T-helper 2 cell (primary cell): ENCODE measurements around the gene INO80D.
"Not testable (repeated sequence)": the region's sequence is repeated elsewhere in the genome, so short reads cannot be mapped to it uniquely, and the experiment has no call there.

Experiments
- DNase-seq, 5 experiments: peaks; one replicate each; pipeline versions ENCODE4 v3.0.0 to v3.0.0-alpha.2; 2012 to 2022

The INO80D gene

GRCh38 chr2:206084439-206084869 lies 1.5 kb downstream of the INO80D start:
- DNase-seq, result peak in 1 of 5 experiments; percentile 44

- DNase-seq, result peak in 2 of 5 experiments; percentile 2 to 66
Observed at GRCh38 chr2:206083602-206084438, 2.2 kb downstream of the INO80D start.

GRCh38 chr2:206082298-206082843 lies 3.6 kb downstream of the INO80D start:
- no peak for DNase-seq

GRCh38 chr2:206080927-206081326 lies 5.0 kb downstream of the INO80D start:
- DNase-seq, result no peak

DNA sequence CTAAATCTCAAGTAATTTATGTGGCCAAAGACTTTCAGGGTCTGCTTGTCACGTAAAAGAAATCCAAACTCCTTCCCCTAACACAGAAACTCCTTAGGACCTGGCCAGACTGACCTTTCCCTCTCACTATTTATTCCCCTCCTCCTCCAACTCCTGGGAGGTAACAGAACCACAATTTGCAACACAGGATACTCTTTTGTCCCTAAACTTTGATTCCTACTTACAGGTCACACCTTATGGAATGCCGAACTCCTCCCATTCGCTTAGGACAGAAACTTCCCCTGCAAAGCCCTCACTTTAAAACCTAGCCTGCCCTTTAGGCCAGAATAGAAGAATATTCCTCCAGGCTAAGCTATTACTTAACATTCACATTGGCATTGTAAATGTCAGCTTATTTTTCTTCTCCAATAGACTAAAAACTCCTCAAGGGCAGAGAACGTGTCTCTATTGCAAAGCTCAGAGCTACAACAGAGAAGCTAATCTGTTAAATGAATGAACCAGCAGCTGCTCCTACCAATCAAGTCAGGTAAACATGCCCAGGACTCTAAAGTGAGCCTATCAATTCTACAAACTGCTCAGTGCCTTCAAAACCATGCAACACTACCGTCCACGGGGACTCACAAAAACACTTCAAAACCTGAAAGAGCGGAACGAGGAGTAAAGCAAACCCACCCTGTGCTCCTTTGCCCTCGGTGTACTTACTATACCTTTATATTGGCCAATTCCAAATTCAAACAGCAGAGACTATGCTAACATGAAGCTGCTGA lies 6.1 kb downstream of the INO80D start:
- no peak for DNase-seq

- not testable (repeated sequence) for DNase-seq
Observed at GRCh38 chr2:206077879-206078278, 8.1 kb downstream of the INO80D start.

DNA sequence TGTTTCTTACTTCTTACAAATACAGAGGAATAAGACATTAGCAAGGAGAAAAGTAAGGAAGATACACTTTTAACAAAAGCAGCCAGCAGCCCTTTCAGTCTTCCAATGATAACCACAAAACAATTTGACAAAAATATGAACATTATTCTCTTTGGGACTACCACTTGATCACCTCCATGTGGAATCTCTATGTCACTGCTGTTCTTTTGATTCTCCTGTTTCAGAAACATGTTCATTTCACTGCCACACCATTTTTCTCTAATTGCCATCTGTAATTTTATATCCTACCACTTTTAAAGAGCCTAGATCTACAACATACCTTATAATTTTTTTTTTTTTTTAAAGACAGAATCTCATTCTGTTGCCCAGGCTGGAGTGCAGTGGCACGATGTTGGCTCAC lies 10.9 kb downstream of the INO80D start:
- no peak for DNase-seq

GRCh38 chr2:206071807-206072206 lies 14.2 kb downstream of the INO80D start:
- DNase-seq, result no peak

DNA sequence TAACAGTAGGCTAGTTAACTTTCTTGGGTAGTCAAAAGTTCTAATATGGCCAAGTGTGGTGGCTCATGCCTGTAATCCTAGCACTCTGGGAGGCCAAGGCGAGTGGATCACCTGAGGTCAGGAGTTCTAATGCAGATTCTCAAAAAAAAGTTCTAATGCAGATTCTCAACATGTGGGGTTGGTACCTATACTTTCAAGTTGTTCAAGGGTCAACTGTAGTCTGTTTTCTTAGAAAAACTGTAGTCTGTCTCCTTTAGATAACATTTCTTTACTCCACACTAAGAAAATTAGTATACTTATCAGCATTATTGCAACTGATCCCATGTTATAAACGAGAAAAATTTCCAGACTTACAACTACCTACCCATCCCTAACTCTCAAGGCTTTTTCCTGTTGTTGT lies 16.6 kb downstream of the INO80D start:
- no peak for DNase-seq

DNA sequence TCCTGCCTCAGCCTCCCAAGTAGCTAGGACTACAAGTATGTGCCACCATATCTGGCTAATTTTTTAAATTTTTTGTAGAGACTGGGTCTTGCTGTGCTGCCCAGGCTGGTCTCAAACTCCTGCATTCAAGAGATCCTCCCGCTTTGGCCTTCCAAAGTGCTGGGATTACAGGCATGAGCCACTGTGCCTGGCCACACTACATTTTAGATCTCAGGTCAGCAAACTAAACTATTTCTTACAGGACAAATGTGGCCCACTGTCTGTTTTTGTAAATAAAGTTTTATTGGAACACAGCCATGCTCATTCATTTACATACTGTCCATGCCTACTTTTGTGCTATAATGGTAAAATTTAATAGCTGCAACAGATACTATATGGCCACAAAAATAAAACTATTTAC lies 17.8 kb downstream of the INO80D start:
- DNase-seq, result no peak

DNA sequence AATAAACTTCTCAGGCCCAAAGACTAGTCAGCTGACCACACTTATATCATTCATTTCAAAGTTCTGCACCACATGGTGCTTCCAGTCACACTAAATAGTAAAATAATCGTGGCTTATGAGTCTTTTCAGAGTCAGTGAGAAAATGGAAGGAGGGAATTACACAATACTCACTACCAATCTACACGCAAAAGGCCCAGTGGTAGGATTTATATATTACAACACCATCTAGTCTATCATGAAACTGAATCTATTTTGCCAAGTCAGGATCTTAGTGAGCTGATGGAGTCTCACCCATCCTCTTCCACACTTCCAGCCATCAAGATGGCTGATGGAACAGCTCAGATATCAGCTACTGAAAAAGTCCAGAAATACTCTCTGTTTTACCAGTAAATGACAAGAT lies 21.9 kb downstream of the INO80D start:
- DNase-seq, result no peak

DNA sequence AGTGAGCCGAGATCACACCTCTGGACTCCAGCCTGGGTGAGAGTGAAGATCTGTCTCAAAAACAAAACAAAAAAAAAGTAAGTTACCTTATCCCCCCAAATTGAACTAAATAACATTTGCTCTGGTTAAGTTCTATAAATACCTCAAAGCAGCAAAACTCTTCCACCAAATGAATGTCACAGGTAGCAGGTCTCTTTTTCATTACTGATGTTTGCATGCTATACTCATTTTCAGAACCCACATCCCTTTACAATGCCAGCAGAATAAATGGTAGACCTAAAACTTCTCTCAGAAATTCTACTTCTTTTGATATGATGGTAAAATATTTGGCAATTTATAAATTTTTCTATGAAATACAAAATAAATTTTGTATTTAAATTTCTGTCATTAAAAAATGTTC lies 22.3 kb downstream of the INO80D start:
- no peak for DNase-seq

- DNase-seq, result no peak
Observed at GRCh38 chr2:206062724-206063123, 23.2 kb downstream of the INO80D start.

GRCh38 chr2:206056286-206056685 lies 29.7 kb downstream of the INO80D start:
- DNase-seq, result no peak

DNA sequence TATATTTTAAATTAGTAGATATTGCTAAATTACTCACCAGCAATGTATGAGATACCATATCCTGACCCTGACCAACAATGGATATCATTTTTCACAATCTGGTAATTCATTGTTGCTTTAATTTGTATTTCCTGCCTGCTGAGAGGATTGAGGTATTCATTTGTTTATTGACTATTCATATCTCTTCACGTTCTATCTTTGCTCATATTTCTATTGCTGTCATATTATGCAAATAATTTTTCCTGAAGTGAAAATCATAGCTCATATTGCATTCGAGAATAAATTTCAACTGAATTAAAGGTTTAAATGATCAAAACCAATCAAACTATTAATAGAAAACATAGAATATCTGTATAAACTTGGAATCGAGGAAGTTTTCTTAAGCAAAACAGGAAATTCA lies 31.0 kb downstream of the INO80D start:
- DNase-seq, result no peak

GRCh38 chr2:206051912-206052311 lies 34.1 kb downstream of the INO80D start:
- DNase-seq, result no peak

DNA sequence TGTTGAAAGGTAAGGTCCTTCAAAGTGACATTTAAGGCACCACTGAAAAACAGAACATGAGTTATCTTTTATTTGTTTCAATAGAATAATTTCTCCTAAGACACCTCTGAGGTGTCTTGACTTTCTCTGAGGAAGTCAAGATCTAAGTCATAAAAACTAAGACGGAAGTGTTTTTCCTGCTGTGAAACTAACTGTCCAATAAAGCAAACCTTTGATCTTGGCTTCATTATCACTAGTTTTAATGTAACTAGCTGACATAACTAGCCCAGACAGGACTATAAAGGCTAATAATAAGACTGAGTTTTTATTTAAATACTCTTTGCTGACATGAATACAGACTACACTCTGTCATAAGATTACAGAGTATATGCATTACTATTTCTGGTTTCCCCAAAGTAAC lies 36.6 kb downstream of the INO80D start:
- DNase-seq, result no peak

DNA sequence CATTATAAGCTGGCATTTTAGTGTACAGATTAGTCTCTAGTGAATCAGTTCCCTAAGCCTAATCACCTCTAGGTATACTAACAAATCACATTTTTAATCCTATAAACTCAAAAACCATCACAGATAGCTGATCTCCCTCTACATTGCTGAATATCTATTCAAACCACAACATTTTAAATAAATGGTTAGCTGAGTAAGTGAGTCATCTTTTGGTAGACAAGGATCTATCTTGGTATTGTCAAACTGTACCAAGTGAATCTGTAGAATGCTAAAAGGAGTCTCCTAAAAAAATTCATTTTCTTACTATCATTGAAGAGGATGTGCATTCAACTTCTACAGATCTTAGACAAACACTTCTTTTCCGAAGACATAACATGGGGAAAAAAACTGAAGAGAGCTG lies 40.7 kb downstream of the INO80D start:
- no peak for DNase-seq

- no peak for DNase-seq
Observed at GRCh38 chr2:206040525-206040924, 45.4 kb downstream of the INO80D start.

- DNase-seq, result not testable (repeated sequence)
Observed at GRCh38 chr2:206035393-206035792, 50.6 kb downstream of the INO80D start.

DNA sequence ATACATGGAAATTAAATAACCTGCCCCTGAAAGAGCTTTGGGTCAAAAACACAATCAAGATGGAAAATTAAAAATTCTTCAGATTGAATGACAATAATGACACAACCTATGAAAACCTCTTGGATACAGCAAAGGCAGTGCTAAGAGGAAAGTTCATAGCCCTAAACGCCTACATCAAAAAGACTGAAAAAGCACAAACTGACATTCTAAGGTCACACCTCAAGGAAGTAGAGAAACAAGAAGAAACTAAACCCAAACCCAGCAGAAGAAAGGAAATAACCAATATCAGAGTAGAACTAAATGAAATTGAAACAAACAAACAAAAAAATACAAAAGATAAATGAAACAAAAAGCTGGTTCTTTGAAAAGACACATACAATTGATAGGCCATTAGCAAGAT lies 52.5 kb downstream of the INO80D start:
- DNase-seq, result not testable (repeated sequence)

DNA sequence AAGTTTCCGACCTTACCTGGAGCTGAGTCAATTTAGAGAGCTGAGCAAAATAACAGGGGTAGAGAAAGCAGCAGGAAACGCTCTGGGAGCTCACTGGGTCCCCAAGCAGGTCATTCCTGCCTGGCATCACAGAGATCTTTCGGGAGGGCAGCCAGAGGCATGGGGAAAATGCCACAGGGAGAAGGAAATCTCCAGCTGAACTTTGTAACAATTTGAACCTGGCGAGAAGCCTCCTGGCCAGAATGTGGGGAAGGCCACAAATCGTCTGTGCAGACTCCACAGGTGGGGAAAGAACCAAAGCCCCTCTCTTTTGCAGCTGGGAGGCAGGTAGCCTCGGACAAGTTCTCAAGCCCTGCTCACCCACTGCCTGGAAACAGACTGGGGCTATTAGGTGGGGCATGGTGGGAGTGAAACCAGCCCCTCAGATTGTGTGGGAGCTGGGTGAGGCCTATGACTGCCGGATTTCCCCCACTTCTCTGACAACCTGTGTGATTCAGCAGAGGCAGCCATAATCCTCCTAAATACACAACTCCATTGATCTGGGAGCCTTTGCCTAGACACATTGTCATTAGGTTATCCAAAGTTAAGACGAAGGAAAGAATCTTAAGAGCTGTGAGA lies 53.9 kb downstream of the INO80D start:
- no peak for DNase-seq

- DNase-seq, result peak in 1 of 5 experiments; percentile 56
Observed at GRCh38 chr2:206031162-206031784, 54.7 kb downstream of the INO80D start.
